Measurements from ENCODE around the gene PPIC.

PPIC gene

DNA sequence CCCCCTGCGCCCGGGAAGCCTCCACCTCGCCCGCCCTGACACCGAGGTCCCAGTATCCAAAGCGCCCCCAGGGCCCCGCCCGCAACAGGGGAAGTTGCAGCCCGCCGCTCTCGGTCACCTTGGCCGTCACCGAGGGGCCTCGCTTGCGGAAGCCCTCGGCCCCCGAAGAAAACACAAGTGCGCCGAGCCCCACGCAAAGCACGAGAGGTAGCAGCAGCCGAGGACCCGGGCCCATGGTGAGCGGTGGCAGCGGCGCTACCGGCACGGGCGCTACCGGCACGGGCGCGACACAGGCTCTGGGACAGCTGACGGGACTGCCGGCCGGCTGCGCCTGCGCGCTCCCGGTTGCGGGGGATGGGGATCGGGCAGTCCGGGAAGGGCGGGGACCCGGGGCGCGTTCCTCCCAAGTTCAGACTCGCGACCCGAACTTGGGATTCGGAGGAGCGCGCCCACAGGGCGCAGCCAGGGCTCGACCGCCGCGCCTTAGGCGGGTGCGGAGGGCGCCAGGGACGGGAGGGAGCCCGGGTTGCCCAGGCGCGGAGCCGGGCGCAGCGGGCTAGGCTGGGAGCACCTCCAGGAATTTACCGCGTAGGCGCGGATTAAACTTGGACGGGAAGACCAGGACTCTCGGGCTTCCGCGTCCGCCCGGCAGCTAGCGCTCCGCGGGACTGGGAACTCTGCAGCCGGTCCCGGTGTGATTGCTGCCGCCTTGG, at the start of gene PPIC:
PPIC (minus strand) TSS at position 335 of the 713 bp plus-strand sequence; CDS start at position 235, 100 bp downstream.
- DNase-seq, result peak; percentile 38 to 62

- no peak for DNase-seq
Observed at GRCh38 chr5:123085638-123086286, 49.2 kb upstream of the PPIC start.

- no peak for DNase-seq
Observed at GRCh38 chr5:123084730-123085605, 48.4 kb upstream of the PPIC start.

- no peak for DNase-seq
Observed at GRCh38 chr5:123083298-123083697, 46.8 kb upstream of the PPIC start.

- DNase-seq, result no peak
Observed at GRCh38 chr5:123080215-123080614, 43.7 kb upstream of the PPIC start.

DNA sequence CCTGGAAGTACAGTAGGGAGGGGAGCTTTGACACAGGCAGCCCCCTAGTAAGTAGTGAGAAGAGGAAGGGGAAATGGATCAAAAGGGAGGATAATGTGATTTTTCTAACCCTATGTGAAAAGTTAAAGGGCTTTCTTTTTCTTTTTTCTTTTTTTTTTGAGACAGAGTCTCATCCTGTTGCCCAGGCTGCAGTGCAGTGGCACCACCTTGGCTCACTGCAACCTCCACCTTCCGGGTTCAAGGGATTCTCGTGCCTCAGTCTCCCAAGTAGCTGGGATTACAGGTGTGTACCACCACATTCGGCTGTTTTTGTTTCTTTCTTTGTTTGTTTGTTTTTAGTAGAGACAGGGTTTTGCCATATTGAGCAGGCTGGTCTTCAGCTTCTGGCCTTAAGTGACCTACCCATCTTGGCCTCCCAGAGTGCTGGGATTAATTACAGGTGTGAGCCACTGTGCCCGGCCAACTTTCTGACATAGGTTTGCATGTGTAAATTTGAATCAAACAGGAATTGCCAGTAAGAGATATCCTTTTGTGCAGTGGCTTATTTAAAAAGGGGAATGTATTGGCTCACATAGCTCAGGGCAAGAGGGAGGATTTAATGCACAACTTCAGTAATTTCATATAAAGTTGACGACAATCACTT, 39.1 kb upstream of the PPIC start:
- DNase-seq, result no peak

DNA sequence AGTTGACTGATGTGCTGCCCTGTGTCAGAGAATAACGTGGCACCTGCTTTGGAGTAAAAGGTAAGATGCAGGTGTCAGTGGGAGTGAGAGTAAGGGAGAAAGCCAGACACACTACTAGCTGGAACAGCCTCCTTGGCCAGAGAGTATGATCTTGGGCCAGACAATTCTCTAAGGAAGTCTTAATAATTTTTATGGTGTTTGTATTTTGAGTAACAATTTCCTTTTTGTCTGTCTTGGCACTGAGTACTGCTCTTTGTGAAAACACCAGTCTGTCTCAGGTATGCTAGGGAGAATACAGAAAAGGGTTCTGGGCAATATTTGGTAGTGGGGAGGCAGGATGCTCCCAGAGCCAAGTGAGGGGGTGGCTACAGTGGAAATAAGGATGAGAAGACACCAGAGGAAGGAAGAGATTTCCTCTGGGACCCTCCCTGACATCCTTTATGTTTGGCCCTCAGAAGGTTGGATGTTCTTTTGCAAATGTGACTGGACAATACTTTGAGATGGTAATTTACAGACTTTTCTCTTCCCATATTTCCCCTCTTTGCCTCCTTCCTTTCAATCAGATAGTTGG, 31.9 kb upstream of the PPIC start:
- no peak for DNase-seq

DNA sequence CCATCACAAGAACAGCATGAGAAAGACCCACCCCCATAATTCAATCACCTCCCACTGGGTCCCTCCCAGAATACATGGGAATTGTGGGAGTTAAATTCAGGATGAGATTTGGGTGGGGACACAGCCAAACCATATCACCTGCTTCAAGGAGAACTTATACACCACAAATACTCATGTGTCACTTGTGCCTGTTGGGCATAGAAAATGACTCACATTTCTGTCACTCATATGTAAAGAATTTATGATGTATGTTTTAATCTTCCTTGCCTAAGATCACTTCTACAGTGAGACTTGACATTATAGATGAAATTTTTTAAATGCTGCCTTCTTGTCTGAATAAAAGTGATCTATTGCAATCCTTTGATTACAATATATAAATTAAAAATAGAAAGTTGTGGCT, 29.5 kb upstream of the PPIC start:
- DNase-seq, result no peak

DNA sequence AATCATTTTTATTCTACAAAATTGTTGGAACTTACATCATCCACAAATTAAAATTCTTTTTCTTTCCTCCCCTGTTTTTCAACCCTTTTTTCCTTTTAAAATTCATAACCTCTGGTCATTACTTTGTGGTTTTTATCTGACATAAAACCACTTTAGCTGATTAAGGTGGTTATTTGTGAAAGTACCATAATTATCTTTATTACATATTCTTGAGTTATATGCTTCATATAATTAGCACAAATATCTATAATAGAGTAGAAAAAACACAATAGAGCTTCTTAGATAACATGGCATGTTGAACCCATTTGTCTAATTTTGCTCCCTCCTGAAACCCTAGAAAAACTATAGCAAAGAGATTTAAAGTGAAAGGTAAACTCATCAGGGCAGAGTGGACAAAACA, 22.9 kb upstream of the PPIC start:
- peak in 1 of 2 experiments; percentile 7 for DNase-seq

DNA sequence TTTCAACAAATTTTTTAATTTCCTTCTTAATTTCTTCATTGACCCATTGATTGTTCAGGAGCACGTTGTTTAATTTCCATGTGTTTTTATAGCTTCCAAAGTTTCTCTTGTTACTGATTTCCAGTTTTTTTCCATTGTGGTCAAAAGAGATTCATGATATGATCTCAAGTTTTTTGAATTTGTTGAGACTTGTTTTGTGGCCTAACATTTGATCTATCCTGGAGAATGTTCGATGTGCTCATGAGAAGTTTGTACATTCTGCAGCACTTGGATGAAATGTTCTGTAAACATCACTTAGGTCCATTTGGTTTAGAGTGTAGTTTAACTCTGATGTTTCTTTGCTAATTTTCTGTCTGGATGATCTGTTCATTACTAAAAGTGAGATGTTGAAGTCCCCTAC, 14.7 kb upstream of the PPIC start:
- no peak for DNase-seq

DNA sequence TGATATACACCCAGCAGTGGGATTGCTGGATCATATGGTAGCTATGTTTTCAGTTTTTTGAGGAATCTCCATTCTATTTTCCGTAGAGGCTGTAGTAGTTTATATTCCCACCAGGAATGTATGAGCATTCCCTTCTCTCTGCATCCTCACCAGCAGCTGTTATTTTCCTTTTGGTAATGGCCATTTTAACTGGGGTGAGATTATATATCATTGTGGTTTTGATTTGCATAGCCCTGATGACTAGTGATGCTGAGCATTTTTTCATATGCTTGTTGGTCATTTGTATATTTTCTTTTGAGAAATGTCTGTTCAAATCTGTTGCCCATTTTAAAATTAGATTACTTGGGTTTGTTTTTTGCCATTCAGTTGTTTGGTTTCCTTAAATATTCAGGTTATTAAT, 11.2 kb upstream of the PPIC start:
- no peak for DNase-seq

DNA sequence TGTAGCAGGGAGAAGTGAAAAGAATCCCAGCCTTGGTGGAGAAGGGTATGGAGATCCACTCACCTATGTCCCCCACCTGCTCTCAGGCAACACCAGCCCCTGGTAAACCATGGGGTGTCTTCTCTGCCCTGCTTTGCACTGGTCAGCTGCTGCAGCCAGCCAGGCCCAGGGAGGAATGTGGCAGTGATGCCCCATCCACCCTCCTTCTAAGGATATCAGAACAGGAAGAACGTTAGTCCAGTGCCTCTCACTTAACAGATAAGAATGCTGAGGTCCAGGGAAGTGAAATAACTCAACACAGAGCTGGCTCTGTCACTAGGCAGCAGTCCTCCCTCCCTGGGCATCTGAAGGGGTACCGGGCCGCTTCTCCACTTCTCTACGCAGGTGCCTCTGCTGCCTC, 9.7 kb upstream of the PPIC start:
- DNase-seq, result no peak

DNA sequence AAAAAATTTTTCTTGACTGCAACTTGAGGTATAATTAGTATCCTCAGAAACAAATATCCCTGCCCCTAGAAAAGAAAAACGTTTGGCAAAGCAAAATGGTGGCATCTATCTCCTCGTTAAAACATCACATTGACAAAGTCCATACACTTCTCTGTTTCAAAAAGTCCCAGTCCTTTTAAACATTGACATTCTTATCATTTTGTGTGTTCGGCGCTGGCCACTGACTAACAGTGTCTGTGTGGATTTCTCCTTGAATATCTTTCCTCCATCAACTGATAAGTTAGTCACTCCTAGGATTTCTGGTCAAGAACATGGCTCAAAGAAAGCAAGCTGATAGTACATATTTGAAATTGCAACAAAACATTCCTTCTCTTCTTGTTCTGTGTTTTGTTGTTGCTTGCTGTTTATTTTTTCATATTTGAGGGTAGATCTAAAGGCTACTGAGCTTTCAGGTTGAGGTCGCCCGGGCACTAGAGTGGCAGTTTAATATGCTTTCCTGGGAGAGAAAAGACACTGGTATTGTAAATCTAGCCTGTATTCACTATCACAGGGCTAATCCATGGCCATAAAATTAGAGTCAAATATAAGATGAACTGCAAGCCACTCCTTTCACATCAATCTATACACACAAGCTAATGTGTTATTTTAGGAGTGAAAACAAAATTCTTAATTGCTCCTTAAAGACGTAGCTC, 8.5 kb upstream of the PPIC start:
- no peak for DNase-seq

- no peak for DNase-seq
Observed at GRCh38 chr5:123039673-123040072, 3.1 kb upstream of the PPIC start.

DNA sequence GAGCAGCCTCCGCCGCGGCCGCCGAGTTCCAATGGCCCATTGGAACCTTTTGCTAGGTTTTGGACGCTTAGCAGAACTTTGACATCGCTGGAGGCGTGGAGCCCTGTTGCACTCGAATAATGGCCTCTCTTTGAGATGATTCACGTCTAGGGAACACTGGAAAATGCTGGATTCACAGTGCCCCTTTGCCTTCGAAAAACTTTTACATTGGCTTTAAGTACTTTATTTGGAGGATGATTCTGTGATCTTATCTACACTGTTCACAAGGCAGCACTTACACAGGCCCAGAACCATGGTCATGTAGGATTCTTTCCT, 536 bp upstream of the PPIC start:
- DNase-seq, result no peak

DNA sequence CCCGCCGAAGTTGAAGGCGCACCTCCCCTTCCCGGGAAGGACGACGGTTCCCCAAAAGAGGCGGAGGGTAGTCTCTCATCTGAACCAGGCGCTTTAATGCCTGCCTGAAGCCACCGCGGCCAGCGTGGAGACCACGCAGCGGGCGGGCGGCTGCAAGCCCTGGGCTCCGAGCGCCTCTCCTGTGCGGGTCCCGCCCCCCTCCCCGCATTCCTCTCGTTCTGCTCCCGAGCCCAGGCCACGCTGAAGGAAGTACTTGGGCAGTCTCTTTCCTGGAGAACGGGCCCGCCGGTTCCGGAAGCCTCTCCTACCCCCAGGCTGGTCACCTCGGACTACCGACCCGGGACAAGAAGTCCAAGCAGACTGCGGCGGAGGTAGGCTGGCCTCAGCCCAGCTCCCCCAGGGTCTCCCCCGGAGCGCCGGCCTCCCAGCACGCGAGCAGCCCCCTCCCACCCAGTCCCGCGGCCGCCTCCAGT, 571 bp downstream of the PPIC start:
- DNase-seq, result peak; percentile 8 to 15

DNA sequence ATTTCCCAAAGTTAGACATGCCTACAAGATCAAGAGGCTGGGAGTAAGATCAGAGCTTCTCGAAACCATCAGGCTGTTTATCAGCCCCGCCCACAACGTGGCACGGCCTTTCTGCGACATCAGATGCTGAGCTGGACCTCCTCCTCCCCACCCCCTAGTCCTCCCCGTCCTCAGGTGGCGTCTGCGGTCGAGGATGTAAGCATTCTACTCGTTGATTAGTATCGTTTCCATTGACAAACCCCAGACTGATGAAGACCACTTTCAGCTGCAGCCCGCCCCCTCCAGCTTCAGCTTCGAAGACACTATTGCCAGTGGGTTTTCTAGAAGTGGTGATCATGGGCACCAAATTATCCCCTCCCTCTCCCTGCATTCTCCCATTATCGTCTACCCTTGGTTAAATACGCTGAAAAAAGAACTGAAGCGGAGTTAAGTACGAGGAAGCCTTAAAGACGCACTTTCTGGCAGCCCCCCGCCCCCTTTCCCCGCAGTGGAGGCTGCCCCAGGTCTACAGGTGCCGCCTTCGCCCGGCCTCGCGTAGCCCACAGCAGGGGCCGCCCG, 1.1 kb downstream of the PPIC start:
- DNase-seq, result peak in 1 of 2 experiments; percentile 7

GRCh38 chr5:123033157-123033671, 3.3 kb downstream of the PPIC start:
- DNase-seq, result no peak

- no peak for DNase-seq
Observed at GRCh38 chr5:123028222-123028621, 8.3 kb downstream of the PPIC start.

DNA sequence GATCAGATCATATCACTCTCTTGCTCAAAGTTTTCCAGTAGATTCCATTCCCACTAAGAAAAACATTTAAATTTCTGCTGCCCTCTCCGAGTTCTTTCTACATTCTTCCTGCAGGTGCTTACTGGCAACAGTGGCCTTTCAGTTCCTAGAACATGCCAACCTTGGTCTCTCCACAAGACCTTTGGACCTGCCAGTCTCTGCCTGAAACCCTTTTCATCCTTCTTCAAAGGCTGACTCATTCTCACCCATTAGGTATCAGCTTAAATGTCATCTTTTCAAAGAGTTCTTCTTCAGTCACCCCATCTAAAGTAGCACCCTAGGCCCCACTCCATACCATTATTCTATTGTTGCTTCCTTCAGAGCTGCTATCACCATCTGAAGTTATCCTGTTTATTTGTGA, 21.8 kb downstream of the PPIC start:
- no peak for DNase-seq

GRCh38 chr5:123012321-123012720, 24.2 kb downstream of the PPIC start:
- DNase-seq, result no peak

- no peak for DNase-seq
Observed at GRCh38 chr5:123007754-123008153, 28.8 kb downstream of the PPIC start.

All from NCI-H2081 (cell line).